Measurements from ENCODE around the gene HIGD1C.

DNA sequence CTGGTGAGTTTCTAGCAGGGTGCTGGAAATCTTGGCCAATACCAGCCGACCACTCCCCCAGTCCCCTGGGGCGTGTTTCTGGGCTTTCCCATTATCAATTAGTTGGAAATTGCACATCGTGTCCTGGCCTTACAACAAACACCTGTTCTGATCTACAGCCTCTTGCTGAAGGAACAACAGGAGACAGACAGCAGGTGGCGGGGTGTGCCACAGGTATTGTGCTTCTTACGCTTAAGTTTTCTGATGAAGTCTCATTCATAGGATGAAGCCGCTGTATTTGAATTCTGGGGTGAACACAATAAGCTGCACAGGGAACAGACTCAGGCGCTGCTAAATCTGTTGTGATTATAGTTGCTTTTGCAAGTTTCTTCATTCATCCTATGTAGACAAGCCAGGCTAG, 703 bp downstream of the HIGD1C start:
- TF ChIP-seq CTCF (IDR thresholded peaks at IDR 0.05): no peak
- TF ChIP-seq POLR2A (IDR thresholded peaks at IDR 0.05): no peak
- no peak for TF ChIP-seq EP300 (IDR thresholded peaks at IDR 0.05)
